HG03097 (cell line): ENCODE data around the gene GPATCH8.

Source experiments
- ATAC-seq: cut with Tn5 transposase; IDR thresholded peaks from one replicate; pipeline ENCODE4 v1.9.1; 2021; ENCODE audit not compliant: unreplicated experiment, low FRiP score

The GPATCH8 gene

DNA sequence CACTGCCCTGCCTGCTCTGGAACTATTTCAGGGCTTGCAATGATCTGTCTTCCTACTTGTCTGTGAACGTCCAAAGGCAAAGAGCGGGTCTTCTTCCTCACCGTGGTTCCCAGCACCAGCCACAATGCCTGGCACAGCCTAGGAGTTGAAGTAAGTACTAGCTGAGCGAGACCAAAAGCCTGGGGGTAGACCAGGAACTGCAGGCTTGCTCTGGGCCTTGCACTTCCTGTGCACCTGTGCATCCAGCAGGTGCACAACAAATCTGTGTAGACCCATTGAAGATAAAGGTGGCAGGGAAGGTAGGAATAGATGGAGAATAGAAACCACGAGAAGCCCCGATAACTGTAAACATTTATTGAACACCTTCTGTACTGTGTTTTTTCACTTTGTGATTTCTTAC lies 144.2 kb downstream of the GPATCH8 start:
- no peak for ATAC-seq

DNA sequence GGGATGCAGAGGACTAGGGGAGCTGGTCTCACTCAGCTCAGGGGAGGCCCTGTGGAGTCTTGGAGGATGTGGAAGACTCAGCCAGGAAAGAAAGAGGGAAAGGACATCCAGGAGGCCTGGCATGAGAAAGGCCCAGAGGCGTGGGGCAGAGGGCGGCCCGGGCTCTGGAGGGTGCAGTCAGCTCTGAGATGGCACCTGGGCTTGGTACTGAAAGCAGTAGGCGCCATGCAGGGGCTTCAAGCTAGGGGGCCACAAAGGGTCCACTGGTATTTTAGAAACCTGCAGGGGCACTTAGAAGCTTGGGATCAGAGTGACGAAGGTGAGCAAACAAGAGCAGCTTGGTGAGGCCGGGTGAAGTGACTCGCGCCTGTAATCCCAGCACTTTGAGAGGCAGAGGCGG lies 145.1 kb downstream of the GPATCH8 start:
- ATAC-seq, result no peak

DNA sequence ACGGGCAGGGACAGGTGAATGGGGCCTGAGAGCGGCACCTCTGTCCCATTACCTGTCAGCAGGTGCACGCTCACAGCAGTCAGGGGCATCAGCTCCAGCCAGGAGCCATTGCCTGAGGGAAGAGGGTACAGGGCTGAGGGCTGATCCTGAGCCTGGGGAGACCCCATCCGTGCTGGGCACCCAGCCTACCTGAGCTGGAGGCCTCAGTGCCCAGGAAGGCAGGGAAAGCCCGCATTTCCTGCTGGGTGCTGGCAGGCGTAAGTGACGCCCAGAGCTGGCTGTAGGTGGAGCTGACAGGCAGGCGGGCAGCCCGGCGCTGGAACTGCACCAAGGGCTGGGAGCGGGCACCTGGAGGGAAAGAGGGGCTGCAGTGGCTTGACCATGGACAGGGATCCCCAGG lies 147.0 kb downstream of the GPATCH8 start:
- no peak for ATAC-seq

DNA sequence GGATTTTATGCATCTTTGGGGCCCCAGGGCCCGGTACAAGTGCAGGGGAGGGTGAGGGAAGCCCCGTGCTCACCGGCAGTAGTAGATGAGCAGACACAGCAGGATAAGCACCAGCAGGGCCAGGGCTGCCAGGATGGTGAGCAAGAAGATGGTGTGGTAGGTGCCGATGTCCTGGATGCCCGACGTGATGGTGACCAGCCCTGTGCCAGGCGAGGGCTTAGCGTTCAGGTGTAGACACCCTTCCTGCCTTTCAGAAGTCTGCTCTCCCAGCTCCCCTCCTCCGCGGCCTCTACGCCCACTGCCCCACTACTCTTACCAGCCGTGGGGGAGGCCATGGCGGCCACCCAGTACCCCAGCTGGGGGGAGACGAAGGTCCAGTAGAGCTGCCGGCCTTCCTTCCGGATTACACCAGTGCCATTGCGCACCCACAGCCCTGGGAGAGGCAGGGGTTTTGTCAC lies 147.5 kb downstream of the GPATCH8 start:
- ATAC-seq, result no peak

DNA sequence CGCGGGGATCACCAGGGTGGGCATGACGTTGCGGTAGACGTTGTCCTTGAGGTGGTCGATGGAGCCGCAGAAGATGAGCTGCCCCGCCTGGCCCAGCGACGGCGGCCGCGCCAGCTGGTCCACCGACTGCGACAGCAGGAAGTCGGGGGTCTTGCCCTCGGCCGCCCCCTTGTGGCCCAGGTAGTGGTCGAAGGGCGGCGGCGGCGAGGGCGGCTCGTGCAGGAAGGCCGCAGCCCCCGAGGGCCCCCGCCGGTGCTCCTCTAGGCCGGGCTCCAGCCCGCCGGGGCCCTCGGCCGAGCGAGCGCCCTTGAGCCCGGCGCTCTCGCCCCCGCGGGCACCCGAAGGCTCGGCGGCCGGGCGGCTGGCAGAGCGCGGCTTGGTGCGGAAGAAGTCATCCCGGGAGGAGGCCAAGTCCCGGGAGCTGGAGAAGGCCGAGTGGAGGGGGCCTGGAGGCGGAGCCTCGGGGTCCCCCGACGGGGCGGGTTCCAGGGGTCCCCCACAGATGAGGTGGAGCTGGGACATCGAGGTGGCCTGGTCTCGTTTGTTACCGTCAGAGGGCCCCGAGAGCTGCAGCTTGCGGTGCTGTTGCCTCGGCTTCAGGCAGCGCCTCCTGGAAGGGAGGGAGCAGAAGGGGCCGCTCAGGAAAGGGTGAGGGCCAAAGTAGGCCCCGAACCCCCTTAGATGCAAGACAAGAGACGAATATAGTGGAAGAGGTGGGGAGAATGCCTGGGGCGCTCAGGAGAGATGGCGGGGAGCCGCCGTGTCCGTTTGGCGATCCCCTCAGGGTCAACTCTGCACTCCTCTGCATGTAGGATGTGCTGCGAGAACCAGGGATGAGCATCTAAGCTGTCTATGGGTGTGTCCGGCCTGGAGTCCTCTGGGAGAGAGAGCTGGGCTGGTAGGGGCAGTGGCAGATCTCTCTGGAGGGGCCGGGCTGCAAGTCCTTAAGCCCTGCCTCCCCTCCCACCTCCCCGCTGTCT lies 148.3 kb downstream of the GPATCH8 start:
- no peak for ATAC-seq

DNA sequence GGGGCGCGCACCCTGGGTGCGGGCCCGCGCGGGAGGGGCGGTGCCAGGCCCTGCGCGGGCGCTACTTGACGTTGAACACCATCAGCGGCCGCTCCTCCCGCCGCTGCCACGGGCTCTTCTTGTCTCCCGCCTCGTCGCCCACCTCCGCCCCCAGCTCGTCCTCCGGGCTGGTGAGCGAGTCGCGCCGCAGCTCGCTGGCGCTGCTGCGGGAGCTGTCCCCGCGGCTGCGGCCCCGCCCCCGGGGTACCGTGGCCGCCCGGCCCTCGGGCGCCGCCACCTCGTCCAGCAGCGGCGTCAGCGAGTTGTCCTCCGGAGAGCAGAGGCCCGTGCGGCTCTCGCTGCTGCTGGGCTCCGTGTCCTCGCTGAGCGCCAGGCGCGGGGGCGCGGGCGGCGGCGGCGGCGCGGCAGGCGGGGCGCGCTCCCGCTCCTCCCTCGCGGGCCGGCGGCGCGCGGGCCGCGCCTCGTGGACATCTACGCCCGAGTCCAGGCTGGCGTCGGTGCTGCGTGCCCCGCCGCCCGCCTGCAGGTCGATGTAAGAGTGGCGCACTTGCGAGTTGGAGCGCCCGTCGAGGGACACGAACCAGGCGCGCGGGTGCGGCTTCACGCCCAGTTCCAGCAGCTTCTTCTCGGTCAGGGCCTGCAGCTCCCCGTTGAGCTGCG lies 149.4 kb downstream of the GPATCH8 start:
- ATAC-seq, result no peak

DNA sequence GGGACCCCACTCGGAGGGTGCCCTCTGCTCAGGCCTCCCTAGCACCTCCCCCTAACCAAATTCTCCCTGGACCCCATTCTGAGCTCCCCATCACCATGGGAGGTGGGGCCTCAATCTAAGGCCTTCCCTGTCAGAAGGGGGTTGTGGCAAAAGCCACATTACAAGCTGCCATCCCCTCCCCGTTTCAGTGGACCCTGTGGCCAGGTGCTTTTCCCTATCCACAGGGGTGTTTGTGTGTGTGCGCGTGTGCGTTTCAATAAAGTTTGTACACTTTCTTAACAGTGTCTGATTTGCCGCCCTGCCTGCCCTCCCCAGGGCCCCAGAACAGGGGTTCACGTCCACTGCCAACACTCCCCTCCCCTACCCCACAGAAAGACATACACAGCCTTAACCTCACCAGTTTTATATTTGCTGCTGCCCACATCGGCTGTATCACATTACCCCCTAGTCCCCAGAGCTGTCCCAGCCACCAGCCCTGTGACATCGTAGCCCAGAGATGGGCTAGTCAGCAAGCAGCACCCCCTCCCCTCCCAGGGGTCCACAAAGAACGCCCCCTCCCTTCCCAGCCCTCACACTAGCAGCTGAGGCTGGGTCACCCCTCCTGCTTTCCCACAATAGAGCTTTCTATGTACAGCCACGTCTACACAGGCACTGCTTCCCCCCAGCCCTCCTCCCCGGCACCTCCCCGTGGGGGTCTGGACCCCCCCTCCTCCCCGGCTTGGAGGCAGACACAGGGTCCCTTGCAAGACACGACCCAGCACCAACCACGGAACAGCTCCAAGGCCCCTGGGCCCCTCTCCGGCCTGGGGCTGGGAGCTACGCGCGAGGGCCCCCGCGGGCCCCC lies 150.2 kb downstream of the GPATCH8 start:
- ATAC-seq, result no peak

DNA sequence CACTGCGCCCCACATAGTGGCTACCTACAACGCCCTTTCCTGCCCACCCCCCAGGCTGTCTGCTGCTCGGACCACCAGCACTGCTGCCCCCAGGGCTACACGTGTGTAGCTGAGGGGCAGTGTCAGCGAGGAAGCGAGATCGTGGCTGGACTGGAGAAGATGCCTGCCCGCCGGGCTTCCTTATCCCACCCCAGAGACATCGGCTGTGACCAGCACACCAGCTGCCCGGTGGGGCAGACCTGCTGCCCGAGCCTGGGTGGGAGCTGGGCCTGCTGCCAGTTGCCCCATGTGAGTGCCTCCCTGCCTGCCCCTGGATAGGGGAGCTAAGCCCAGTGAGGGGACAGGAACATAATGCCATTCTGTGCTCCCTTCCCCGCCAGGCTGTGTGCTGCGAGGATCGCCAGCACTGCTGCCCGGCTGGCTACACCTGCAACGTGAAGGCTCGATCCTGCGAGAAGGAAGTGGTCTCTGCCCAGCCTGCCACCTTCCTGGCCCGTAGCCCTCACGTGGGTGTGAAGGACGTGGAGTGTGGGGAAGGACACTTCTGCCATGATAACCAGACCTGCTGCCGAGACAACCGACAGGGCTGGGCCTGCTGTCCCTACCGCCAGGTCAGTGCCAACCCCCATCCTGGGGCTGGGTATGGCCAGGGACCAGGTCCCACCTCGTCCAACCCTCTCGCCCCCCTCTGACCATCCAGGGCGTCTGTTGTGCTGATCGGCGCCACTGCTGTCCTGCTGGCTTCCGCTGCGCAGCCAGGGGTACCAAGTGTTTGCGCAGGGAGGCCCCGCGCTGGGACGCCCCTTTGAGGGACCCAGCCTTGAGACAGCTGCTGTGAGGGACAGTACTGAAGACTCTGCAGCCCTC lies 151.0 kb downstream of the GPATCH8 start:
- no peak for ATAC-seq

DNA sequence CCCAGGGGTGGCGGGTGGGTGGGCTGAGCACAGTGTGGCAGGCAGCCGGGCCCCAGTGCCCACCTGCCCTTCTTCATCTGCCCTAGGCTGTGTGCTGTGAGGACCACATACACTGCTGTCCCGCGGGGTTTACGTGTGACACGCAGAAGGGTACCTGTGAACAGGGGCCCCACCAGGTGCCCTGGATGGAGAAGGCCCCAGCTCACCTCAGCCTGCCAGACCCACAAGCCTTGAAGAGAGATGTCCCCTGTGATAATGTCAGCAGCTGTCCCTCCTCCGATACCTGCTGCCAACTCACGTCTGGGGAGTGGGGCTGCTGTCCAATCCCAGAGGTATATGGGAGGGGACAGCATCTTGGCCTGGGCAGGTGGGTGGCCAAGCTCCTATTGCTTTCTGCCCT lies 151.7 kb downstream of the GPATCH8 start:
- ATAC-seq, result no peak

DNA sequence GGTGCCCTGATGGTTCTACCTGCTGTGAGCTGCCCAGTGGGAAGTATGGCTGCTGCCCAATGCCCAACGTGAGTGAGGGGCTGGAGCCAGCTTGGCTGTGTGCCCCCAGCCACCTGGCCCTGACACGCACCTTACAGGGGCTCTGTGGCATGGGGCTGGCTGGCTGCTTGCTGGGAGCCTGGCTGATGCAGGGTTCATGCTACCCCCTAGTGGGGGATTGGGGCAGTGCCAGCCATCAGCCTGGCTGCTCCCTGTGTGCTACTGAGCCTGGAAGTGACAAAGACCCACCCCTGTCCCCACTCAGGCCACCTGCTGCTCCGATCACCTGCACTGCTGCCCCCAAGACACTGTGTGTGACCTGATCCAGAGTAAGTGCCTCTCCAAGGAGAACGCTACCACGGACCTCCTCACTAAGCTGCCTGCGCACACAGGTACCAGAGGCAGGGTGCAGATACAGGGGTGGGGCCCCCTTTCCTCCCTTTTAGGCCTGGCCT lies 152.4 kb downstream of the GPATCH8 start:
- ATAC-seq, result no peak

DNA sequence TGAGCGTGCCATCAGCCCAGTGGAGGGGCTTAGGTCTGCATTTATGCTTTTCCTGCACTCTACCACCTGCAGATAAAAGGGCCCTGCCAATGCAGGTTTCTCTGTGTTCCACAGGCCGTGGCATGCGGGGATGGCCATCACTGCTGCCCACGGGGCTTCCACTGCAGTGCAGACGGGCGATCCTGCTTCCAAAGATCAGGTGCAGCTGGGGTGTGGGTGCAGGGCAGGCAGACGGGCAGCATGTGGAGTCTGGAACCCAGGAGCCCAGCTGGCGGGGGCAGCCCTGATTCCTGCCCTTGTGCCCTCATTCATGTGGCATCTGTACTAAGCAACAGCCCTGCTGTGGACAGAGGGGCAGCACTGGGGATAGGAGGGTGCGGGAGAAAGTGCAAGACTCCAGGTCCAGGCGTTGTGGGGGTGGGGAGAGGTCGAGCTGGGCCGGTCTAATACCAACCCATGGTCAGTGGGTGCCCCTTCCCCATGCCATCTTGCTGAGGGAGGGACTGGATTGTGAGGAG lies 153.6 kb downstream of the GPATCH8 start:
- no peak for ATAC-seq

DNA sequence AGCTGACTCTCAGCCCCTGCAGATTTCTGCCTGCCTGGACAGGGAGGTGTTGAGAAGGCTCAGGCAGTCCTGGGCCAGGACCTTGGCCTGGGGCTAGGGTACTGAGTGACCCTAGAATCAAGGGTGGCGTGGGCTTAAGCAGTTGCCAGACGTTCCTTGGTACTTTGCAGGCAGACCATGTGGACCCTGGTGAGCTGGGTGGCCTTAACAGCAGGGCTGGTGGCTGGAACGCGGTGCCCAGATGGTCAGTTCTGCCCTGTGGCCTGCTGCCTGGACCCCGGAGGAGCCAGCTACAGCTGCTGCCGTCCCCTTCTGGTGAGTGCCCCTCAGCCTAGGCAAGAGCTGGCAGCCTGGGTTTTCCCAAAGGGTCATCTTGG lies 154.2 kb downstream of the GPATCH8 start:
- ATAC-seq, result no peak

DNA sequence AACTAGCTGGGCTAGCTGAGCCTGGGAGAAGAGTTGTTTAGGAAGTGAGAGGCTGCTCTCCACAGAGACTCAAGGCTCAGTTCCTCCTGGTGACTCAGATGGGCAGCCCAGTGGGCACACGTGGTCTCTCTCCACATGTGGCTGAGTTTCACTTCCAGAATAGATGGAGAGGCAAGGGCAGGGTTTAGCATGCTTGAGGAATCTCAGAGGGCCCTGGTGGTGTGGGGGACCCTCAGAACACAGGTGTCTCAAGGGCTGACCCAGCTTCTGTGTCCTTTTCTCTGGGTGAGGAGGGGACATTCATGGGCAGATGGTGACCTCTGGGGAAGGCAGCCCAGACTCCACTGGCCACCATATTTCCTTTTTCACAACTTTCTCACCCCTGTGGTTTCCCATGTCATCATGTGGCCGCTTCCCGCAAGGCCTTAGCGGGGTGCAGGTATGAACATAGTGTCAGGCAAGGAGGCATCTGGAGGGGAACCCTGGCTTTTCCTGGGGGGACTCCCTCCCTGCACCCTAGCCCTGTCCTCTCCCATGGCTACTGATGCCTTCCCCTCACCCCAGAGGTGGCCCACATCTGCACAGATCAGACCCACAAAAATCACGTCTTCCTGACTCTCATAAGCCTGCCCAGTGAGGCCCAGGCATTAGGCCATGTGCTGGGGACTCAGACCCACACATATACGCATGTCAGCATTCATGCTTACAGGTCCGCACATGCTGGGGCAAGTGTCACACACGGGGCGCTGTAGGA lies 154.8 kb downstream of the GPATCH8 start:
- peak; percentile 39 for ATAC-seq
